ENCODE measurements around the gene ARHGAP6.

DNA sequence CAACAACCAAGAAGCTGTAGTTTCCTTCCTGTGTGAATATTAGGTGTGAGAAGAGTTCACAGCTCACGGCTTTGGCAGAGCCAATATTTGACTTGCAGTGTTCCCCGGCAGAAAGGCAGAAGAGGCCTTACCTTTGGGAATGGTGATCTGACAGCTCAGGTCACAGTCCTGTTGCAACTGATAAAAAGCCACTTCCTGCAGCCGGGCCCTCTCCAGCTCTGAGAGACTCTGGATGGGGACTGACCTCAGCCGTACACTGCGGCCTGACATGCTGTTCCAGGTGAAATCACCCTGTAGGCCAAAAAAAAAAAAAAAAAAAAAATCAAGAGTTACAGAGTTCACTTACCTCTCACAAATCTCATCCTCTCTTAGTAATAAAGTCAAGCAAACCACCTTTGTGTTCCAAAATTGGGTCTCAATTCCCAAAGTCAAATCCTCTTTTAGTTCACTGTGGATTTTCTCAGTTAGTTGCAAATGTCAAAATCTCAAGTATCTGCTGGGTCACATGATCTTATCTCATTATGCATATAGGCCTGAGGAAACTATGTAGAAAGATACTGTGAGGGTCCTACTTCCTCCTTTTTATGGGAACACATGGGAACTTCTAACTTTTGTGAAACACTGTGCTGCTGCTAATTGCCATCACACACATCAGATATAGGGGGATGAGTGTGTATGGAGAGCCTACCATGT is 411.2 kb downstream of the ARHGAP6 start:
- TF ChIP-seq, protein P1, sequence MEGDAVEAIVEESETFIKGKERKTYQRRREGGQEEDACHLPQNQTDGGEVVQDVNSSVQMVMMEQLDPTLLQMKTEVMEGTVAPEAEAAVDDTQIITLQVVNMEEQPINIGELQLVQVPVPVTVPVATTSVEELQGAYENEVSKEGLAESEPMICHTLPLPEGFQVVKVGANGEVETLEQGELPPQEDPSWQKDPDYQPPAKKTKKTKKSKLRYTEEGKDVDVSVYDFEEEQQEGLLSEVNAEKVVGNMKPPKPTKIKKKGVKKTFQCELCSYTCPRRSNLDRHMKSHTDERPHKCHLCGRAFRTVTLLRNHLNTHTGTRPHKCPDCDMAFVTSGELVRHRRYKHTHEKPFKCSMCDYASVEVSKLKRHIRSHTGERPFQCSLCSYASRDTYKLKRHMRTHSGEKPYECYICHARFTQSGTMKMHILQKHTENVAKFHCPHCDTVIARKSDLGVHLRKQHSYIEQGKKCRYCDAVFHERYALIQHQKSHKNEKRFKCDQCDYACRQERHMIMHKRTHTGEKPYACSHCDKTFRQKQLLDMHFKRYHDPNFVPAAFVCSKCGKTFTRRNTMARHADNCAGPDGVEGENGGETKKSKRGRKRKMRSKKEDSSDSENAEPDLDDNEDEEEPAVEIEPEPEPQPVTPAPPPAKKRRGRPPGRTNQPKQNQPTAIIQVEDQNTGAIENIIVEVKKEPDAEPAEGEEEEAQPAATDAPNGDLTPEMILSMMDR (conservative IDR thresholded peaks at IDR 0.05; ENCODE audit: low read depth in 2 of 2): no peak
- TF ChIP-seq ZNF331 (CRISPR knock-in tag; IDR thresholded peaks at IDR 0.05; ENCODE audit: low read depth) (no peak), EZH2phosphoT487 (IDR thresholded peaks at IDR 0.05; ENCODE audit: unreplicated experiment) (no peak), EZH2 (IDR thresholded peaks at IDR 0.05; ENCODE audit: low read depth, unreplicated experiment) (no peak), POLR2AphosphoS5 (IDR thresholded peaks at IDR 0.05; ENCODE audit: low read depth) (no peak), CREB1 (CRISPR knock-in tag; IDR thresholded peaks at IDR 0.05; ENCODE audit: low read depth) (no peak), STAT1 (IDR thresholded peaks at IDR 0.05; ENCODE audit: unreplicated experiment) (no peak)
- TF ChIP-seq, protein P2, sequence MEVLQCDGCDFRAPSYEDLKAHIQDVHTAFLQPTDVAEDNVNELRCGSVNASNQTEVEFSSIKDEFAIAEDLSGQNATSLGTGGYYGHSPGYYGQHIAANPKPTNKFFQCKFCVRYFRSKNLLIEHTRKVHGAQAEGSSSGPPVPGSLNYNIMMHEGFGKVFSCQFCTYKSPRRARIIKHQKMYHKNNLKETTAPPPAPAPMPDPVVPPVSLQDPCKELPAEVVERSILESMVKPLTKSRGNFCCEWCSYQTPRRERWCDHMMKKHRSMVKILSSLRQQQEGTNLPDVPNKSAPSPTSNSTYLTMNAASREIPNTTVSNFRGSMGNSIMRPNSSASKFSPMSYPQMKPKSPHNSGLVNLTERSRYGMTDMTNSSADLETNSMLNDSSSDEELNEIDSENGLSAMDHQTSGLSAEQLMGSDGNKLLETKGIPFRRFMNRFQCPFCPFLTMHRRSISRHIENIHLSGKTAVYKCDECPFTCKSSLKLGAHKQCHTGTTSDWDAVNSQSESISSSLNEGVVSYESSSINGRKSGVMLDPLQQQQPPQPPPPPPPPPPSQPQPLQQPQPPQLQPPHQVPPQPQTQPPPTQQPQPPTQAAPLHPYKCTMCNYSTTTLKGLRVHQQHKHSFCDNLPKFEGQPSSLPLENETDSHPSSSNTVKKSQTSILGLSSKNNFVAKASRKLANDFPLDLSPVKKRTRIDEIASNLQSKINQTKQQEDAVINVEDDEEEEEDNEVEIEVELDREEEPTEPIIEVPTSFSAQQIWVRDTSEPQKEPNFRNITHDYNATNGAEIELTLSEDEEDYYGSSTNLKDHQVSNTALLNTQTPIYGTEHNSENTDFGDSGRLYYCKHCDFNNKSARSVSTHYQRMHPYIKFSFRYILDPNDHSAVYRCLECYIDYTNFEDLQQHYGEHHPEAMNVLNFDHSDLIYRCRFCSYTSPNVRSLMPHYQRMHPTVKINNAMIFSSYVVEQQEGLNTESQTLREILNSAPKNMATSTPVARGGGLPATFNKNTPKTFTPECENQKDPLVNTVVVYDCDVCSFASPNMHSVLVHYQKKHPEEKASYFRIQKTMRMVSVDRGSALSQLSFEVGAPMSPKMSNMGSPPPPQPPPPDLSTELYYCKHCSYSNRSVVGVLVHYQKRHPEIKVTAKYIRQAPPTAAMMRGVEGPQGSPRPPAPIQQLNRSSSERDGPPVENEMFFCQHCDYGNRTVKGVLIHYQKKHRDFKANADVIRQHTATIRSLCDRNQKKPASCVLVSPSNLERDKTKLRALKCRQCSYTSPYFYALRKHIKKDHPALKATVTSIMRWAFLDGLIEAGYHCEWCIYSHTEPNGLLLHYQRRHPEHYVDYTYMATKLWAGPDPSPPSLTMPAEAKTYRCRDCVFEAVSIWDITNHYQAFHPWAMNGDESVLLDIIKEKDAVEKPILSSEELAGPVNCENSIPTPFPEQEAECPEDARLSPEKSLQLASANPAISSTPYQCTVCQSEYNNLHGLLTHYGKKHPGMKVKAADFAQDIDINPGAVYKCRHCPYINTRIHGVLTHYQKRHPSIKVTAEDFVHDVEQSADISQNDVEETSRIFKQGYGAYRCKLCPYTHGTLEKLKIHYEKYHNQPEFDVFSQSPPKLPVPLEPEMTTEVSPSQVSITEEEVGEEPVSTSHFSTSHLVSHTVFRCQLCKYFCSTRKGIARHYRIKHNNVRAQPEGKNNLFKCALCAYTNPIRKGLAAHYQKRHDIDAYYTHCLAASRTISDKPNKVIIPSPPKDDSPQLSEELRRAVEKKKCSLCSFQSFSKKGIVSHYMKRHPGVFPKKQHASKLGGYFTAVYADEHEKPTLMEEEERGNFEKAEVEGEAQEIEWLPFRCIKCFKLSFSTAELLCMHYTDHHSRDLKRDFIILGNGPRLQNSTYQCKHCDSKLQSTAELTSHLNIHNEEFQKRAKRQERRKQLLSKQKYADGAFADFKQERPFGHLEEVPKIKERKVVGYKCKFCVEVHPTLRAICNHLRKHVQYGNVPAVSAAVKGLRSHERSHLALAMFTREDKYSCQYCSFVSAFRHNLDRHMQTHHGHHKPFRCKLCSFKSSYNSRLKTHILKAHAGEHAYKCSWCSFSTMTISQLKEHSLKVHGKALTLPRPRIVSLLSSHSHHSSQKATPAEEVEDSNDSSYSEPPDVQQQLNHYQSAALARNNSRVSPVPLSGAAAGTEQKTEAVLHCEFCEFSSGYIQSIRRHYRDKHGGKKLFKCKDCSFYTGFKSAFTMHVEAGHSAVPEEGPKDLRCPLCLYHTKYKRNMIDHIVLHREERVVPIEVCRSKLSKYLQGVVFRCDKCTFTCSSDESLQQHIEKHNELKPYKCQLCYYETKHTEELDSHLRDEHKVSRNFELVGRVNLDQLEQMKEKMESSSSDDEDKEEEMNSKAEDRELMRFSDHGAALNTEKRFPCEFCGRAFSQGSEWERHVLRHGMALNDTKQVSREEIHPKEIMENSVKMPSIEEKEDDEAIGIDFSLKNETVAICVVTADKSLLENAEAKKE (CRISPR knock-in tag; IDR thresholded peaks at IDR 0.05): no peak
- TF ChIP-seq, protein P3, sequence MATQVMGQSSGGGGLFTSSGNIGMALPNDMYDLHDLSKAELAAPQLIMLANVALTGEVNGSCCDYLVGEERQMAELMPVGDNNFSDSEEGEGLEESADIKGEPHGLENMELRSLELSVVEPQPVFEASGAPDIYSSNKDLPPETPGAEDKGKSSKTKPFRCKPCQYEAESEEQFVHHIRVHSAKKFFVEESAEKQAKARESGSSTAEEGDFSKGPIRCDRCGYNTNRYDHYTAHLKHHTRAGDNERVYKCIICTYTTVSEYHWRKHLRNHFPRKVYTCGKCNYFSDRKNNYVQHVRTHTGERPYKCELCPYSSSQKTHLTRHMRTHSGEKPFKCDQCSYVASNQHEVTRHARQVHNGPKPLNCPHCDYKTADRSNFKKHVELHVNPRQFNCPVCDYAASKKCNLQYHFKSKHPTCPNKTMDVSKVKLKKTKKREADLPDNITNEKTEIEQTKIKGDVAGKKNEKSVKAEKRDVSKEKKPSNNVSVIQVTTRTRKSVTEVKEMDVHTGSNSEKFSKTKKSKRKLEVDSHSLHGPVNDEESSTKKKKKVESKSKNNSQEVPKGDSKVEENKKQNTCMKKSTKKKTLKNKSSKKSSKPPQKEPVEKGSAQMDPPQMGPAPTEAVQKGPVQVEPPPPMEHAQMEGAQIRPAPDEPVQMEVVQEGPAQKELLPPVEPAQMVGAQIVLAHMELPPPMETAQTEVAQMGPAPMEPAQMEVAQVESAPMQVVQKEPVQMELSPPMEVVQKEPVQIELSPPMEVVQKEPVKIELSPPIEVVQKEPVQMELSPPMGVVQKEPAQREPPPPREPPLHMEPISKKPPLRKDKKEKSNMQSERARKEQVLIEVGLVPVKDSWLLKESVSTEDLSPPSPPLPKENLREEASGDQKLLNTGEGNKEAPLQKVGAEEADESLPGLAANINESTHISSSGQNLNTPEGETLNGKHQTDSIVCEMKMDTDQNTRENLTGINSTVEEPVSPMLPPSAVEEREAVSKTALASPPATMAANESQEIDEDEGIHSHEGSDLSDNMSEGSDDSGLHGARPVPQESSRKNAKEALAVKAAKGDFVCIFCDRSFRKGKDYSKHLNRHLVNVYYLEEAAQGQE (IDR thresholded peaks at IDR 0.05; ENCODE audit: unreplicated experiment): no peak
